ENCODE measurements around the gene TRRAP.
A peak's percentile ranks its signal among the peaks of the same experiment; 100 is the strongest.
"Not testable (repeated sequence)": the region's sequence is repeated elsewhere in the genome, so short reads cannot be mapped to it uniquely, and the experiment has no call there.

The TRRAP gene

GRCh38 chr7:98866765-98867164 is 11.6 kb upstream of the TRRAP start:
- DNase-seq (ENCODE audit: low spot score), result no peak

DNA sequence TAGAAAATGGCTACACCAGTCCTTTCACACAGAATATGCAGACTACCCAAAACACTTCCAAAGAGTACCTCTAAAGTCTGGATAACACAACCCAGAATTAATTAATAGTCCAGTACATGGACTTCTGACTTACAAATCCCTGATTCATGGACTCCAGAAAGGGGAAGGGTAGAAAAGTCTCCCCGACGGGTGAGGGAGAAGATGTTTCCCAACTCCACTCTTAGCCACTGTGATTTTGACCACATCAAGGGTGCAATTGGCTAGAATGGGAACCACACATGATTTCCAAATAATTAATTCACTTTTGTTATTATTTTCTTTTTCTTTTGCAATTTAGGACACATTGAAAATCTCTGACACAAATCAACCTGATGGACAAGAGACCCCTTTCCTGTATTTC is 9.9 kb upstream of the TRRAP start:
- no peak for DNase-seq (ENCODE audit: low spot score)

DNA sequence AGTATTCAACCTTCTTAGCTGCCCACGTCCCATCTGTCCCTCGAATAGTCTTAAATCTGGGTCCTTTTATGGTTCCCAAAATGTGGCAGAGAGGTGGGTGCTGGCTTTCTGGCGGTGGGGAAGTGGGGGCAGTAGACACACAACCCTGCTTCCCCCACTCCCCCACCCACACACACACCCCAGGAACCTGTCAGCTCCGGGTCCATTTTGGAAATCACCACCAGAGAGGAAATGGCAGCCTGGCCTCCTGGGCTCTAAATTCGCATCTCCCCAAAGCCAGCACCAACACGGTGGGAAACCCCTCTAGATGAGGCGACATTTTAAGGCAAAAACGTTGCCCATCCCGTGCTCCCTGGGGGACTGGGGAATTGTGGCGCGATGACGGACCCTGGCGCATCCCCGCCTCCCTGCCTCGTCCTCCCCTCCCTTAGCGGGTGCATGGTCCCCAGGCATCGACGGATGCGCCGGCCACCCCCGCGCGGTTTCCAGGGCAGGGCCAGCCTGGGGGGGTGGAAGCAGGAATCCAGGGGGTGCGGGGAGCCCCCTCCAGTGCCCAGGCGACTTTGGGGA is 9.2 kb upstream of the TRRAP start:
- DNase-seq (ENCODE audit: low spot score), result no peak

- DNase-seq (ENCODE audit: low spot score), result no peak
Observed at GRCh38 chr7:98869597-98870120, 8.7 kb upstream of the TRRAP start, which contains the start of gene TMEM130. Gene TMEM130, minus strand, starts transcription at chr7:98870014. Its CDS starts 153 bp downstream, at chr7:98869861.

DNA sequence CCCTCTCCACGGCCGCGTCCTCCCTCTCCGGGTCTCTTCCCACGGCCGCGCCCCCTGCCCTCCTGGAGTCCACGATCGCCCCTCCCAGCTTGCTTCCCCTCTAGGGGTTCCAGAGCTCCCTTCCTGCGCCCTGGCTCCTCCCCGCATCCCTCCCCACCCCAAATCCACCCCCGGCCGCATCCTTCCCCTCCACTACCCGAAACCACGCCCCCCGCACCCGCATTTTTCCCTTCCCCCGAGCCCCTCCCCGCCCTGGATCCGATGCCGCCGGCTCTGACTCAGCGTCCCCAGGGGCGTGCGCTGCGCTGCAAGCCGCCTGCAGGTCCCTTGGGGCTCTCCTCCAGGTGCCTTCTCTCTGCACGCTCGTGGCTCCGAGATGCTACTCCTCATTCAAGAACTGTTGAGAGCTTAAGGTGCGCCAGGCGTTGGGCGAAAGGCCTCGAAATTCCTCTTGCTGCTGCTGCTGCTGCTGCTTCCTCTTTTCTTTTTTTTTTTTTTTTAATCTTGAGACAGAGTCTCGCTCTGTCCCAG is 8.1 kb upstream of the TRRAP start:
- no peak for DNase-seq (ENCODE audit: low spot score)

GRCh38 chr7:98870807-98871491 is 7.4 kb upstream of the TRRAP start:
- no peak for DNase-seq (ENCODE audit: low spot score)

GRCh38 chr7:98872328-98872924 is 5.9 kb upstream of the TRRAP start:
- no peak for DNase-seq (ENCODE audit: low spot score)

DNA sequence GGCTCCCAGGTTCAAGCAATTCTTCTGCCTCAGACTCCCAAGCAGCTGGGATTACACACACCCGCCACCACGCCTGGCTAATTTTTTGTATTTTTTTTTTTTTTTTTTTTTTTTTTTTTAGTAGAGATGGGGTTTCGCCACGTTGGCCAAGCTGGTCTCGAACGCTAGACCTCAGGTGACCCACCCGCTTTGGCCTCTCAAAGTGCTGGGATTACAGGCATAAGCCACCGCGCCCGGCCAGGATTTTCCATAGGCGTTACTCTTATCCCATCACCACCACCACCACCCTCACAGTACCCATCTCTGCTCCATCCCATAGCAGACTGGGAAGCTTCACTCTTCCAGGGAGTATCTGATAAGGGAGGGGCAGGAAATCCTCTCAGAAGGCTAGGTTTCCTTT is 4.7 kb upstream of the TRRAP start:
- DNase-seq (ENCODE audit: low spot score), result not testable (repeated sequence)

DNA sequence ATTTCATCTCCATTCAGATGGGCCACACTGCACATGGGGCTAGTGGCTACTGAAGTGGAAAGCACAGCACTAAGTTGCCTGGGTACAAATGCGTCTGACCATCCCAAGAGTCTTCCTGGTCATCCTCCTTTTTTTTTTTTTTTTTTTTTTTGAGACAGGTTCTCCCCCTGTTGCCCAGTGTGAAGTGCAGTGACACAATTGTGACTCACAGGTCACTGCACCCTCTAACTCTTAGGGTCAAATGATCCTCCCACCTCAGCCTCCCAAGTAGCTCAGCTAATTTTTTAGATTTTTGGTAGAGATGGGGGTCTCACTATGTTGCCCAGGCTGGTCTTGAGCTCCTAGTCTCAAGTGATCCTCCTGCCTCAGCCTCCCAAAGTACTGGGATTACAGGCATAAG is 3.4 kb upstream of the TRRAP start:
- DNase-seq (ENCODE audit: low spot score), result no peak

GRCh38 chr7:98875501-98875900 is 2.8 kb upstream of the TRRAP start:
- DNase-seq (ENCODE audit: low spot score), result no peak

- DNase-seq (ENCODE audit: low spot score), result no peak
Observed at GRCh38 chr7:98877146-98877545, 1.2 kb upstream of the TRRAP start.

- no peak for DNase-seq (ENCODE audit: low spot score)
Observed at GRCh38 chr7:98877692-98878364, 504 bp upstream of the TRRAP start.

- peak; percentile 39 for DNase-seq (ENCODE audit: low spot score)
Observed at GRCh38 chr7:98879198-98879978, 1.1 kb downstream of the TRRAP start.

GRCh38 chr7:98879979-98880315 is 1.6 kb downstream of the TRRAP start:
- no peak for DNase-seq (ENCODE audit: low spot score)

- no peak for DNase-seq (ENCODE audit: low spot score)
Observed at GRCh38 chr7:98880485-98880884, 2.2 kb downstream of the TRRAP start.

DNA sequence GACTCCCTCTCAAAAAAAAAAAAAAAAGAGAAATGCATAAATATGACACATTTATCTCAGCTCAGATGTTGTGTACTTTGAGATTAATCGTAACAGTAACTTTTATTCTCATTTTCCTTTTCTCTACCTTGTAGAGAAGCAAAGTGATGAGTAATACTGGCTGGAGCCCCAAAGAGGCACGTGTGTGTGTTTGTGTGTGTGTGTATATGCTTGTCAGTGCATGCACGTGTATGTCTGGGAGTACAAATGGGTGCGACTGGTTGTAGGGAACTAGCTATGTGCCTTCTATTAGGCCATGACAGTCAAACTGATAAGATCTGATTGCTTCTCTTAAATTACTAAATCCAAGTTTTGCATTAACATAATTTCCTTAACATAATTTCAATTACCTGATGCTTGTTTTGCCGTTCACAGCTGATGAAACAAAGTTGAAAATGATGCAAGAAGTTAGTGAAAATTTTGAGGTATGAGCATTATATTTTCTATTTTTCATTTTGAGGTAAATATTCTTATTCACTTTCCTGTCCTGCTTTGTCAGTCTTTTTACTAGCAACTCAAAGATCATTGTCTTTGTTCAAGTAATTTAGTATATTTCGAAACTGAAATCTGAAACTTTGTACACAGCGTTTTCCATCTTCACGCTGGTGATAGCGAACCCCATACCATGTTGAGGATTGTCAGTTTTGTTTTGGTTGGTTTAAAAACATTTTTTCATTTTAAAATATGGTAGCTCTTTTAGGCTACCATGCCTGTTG is 3.4 kb downstream of the TRRAP start:
- DNase-seq (ENCODE audit: low spot score), result no peak

DNA sequence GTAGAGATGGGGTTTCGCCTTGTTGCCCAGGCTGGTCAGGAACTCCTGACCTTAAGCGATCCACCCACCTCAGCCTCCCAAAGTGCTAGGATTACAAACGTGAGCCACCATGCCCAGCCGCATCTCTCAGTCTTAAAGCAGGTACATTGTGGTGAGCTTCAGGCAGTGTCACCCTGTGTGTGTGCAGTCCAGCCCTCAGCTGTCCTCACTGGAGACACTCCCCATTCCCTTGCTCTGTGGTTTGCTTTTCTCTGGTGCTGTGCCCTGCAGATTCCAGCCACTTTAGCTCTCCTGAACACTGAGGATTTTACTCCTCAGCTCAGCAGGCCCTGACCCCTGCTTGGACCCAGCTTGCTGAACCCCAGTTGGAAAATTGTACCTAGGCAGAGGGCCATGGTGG is 6.1 kb downstream of the TRRAP start:
- DNase-seq (ENCODE audit: low spot score), result no peak

- DNase-seq (ENCODE audit: low spot score), result no peak
Observed at GRCh38 chr7:98887038-98887437, 8.7 kb downstream of the TRRAP start.

DNA sequence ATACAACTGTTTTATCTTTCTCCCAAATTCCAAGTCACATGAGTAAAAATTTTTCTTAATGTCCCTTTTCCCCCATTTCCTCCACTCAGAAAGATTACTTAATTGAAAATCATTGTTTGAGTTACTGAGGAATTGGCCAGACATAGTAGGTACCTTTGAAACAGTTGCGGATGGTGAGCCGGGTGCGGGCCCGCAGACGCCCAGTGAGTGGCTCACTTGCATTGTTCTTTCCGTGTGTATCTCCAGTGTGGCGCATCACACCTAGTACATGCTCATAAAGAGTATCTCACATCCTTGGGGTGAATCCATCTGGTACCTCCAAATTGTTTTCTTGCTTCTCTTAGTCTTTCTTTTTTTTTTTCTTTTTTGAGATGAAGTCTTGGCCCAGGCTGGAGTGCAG is 14.3 kb downstream of the TRRAP start:
- DNase-seq (ENCODE audit: low spot score), result no peak

GRCh38 chr7:98899816-98900215 is 21.5 kb downstream of the TRRAP start:
- no peak for DNase-seq (ENCODE audit: low spot score)

DNA sequence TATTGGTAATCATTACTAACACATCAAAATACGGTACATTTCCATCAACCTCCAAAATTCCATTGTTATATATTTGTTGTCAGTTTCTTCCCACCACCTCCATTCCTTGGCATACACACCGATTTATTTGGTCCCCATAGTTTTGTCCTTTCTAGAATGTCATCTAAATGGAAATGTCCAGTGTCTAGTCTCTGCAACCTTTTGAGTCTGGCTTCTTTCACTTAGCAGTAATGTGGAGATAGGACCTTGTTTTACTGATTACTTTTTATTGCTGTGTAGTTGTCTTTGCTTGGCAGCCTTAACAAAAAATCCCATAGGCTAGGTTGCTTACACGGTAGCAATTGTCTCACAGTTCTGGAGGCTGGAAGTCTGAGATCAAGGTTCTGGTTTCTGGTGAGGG is 22.5 kb downstream of the TRRAP start:
- no peak for DNase-seq (ENCODE audit: low spot score)
